Right renal cortex interstitium (tissue), 3 donors: ENCODE data around the gene WDR70. TPM values are rescaled to one million over a fixed set of nuclear protein-coding genes. Genes with fewer than 3 reads are reported as not detected.
"Not testable (repeated sequence)": the region's sequence is repeated elsewhere in the genome, so short reads cannot be mapped to it uniquely, and the experiment has no call there.

Experiments
- DNase-seq, 3 donors: peaks; one replicate each; pipeline ENCODE4 v3.0.0-alpha.2; 2013; ENCODE audit warnings: low read depth in 3 of 3, low spot score in 2 of 3
- polyA plus RNA-seq, 3 donors: library from polyadenylated mRNA; unstranded; fragments of 120-200 nt; gene quantifications; one replicate each; pipeline ENCODE4 v1.2.1, GENCODE V29; 2013; ENCODE audit not compliant: insufficient read length in 3 of 3

Gene WDR70
- polyA plus RNA-seq, 3 donors, result 55.5 to 58.2 (median 56.0) TPM

- DNase-seq, result no peak
Observed at GRCh38 chr5:37668524-37669047, 289.5 kb downstream of the WDR70 start.

- not testable (repeated sequence) for DNase-seq
Observed at GRCh38 chr5:37672118-37672588, 293.0 kb downstream of the WDR70 start.

GRCh38 chr5:37674361-37674760 lies 295.2 kb downstream of the WDR70 start:
- not testable (repeated sequence) for DNase-seq

GRCh38 chr5:37679326-37679725 lies 300.2 kb downstream of the WDR70 start:
- not testable (repeated sequence) for DNase-seq

- DNase-seq, result not testable (repeated sequence)
Observed at GRCh38 chr5:37679903-37680302, 300.8 kb downstream of the WDR70 start.

- DNase-seq, result no peak
Observed at GRCh38 chr5:37683072-37683471, 304.0 kb downstream of the WDR70 start.

GRCh38 chr5:37685211-37685610 lies 306.1 kb downstream of the WDR70 start:
- DNase-seq, result no peak

GRCh38 chr5:37685816-37686215 lies 306.7 kb downstream of the WDR70 start:
- no peak for DNase-seq

GRCh38 chr5:37688925-37689324 lies 309.8 kb downstream of the WDR70 start:
- not testable (repeated sequence) for DNase-seq

- not testable (repeated sequence) for DNase-seq
Observed at GRCh38 chr5:37694333-37694732, 315.2 kb downstream of the WDR70 start.

- DNase-seq, result no peak
Observed at GRCh38 chr5:37694867-37695266, 315.7 kb downstream of the WDR70 start.

- no peak for DNase-seq
Observed at GRCh38 chr5:37695647-37696046, 316.5 kb downstream of the WDR70 start.

GRCh38 chr5:37696190-37697021 lies 317.3 kb downstream of the WDR70 start:
- DNase-seq, result no peak

- DNase-seq, result no peak
Observed at GRCh38 chr5:37701868-37702267, 322.8 kb downstream of the WDR70 start.

- DNase-seq, result no peak
Observed at GRCh38 chr5:37703841-37704241, 324.7 kb downstream of the WDR70 start.

- DNase-seq, result no peak
Observed at GRCh38 chr5:37704406-37704805, 325.3 kb downstream of the WDR70 start.

GRCh38 chr5:37709020-37709419 lies 329.9 kb downstream of the WDR70 start:
- no peak for DNase-seq

- DNase-seq, result no peak
Observed at GRCh38 chr5:37710965-37711364, 331.8 kb downstream of the WDR70 start.

GRCh38 chr5:37712750-37713149 lies 333.6 kb downstream of the WDR70 start:
- DNase-seq, result no peak

- no peak for DNase-seq
Observed at GRCh38 chr5:37714756-37715155, 335.6 kb downstream of the WDR70 start.

GRCh38 chr5:37715361-37715760 lies 336.2 kb downstream of the WDR70 start:
- no peak for DNase-seq

GRCh38 chr5:37715992-37716391 lies 336.9 kb downstream of the WDR70 start:
- no peak for DNase-seq
